HCT116 (cell line): ENCODE results near the gene ZNF787. TPM values are rescaled to one million over a fixed set of nuclear protein-coding genes. Genes with fewer than 3 reads are reported as not detected.

ENCODE experiments used
- ATAC-seq: fragments of 200-7000 bp; cut with Tn5 transposase; 2 replicates; pipeline ENCODE4 v1.9.1; 2020; ENCODE audit warnings: mild to moderate bottlenecking, moderate library complexity
- BruUV-seq: library from RNA; stranded (reverse); fragments of 400-500 nt; replicated peaks from 2 replicates; lab custom pipeline; 2021; lab: Mats Ljungman, UMichigan
- CTCF ChIA-PET: fragments of 300-600 bp; sonication (Branson Sonifier 250); formaldehyde crosslinking; loops from one replicate; lab custom pipeline; 2021; ENCODE audit warnings: antibody characterized with exemption; lab: Charles Lee
- POLR2A ChIA-PET: fragments of 300-600, 350-600 bp; sonication (Branson Sonifier 250); formaldehyde crosslinking; loops from one replicate; lab custom pipeline; 2021; ENCODE audit warnings: antibody characterized with exemption; lab: Charles Lee
- RAD21 ChIA-PET, 2 experiments: fragments of 300-600 bp; sonication (Branson Sonifier 250); formaldehyde crosslinking; loops; one replicate each; lab custom pipeline; 2023; ENCODE audit warnings: low total read pairs in 2 of 2; ENCODE audit not compliant: uncharacterized antibody in 2 of 2, unreplicated experiment in 2 of 2, low non-redundant PET in 1 of 2; lab: Charles Lee
- DNase-seq: peaks from one replicate; pipeline ENCODE4 v3.0.0-alpha.2; 2010; ENCODE audit warnings: low read depth, low spot score
- H2AFZ ChIP-seq: fragments of 200-600 bp; shearing (Covaris generic), sonication (generic); 2 replicates; pipeline ENCODE4 v1.6.1; 2017; ENCODE audit warnings: low read depth, mixed run types, mixed read lengths, antibody characterized with exemption, low read length; ENCODE audit not compliant: poor library complexity, severe bottlenecking
- H3K27ac ChIP-seq: 2 replicates; pipeline ENCODE4 v1.5.1; 2012; ENCODE audit warnings: low read depth, low read length
- H3K27me3 ChIP-seq: fragments of 200-600 bp; sonication (generic); 2 replicates; pipeline ENCODE4 v1.6.1; 2016; ENCODE audit warnings: mixed run types, low read length, mixed read lengths; ENCODE audit not compliant: insufficient read depth
- H3K36me3 ChIP-seq, 2 experiments: fragments of 200-500 bp in 1 of 2; fragments of 200-600 bp in 1 of 2; sonication (Bioruptor generic) in 1 of 2; sonication (generic) in 1 of 2; 2 replicates each; pipeline versions ENCODE4 v1.5.1 to v1.6.1; 2014 to 2016; ENCODE audit warnings: low read length in 2 of 2, inconsistent platforms in 1 of 2, mixed read lengths in 1 of 2, mixed run types in 1 of 2; ENCODE audit not compliant: insufficient read depth in 2 of 2, control insufficient read depth in 1 of 2
- H3K4me1 ChIP-seq, 2 experiments: fragments of 200-600 bp in 1 of 2; sonication (generic) in 1 of 2; 2 replicates each; pipeline versions ENCODE4 v1.5.1 to v1.6.1; 2012 to 2017; ENCODE audit warnings: low read length in 2 of 2, inconsistent platforms in 1 of 2, mild to moderate bottlenecking in 1 of 2, mixed read lengths in 1 of 2, mixed run types in 1 of 2, moderate library complexity in 1 of 2; ENCODE audit not compliant: insufficient read depth in 2 of 2, control insufficient read depth in 1 of 2
- H3K4me2 ChIP-seq: fragments of 200-600 bp; sonication (generic); 2 replicates; pipeline ENCODE4 v1.6.1; 2017; ENCODE audit warnings: mixed run types, low read length, mixed read lengths
- H3K4me3 ChIP-seq, 2 experiments: fragments of 200-600 bp in 1 of 2; sonication (generic) in 1 of 2; replicated peaks in 1 of 2; 2 replicates each; pipeline ENCODE4 v1.5.1; 2011 to 2016; ENCODE audit warnings: low read length in 2 of 2, control low read depth in 1 of 2, low read depth in 1 of 2, mild to moderate bottlenecking in 1 of 2, mixed read lengths in 1 of 2, mixed run types in 1 of 2
- H3K79me2 ChIP-seq: fragments of 200-600 bp; sonication (generic); 2 replicates; pipeline ENCODE4 v1.6.1; 2017; ENCODE audit warnings: mild to moderate bottlenecking, mixed run types, low read length, moderate library complexity, mixed read lengths; ENCODE audit not compliant: insufficient read depth
- H3K9ac ChIP-seq: fragments of 200-600 bp; sonication (generic); 2 replicates; pipeline ENCODE4 v1.6.1; 2016; ENCODE audit warnings: low read length, mixed read lengths
- H3K9me2 ChIP-seq: fragments of 200-600 bp; sonication (generic), shearing (Covaris generic); 2 replicates; pipeline ENCODE4 v1.6.1; 2017; ENCODE audit warnings: mixed run types, mild to moderate bottlenecking, moderate library complexity; ENCODE audit not compliant: insufficient read depth
- H3K9me3 ChIP-seq, 2 experiments: fragments of 200-500 bp in 1 of 2; fragments of 200-600 bp in 1 of 2; sonication (Bioruptor generic) in 1 of 2; sonication (generic) in 1 of 2; 2 replicates each; pipeline ENCODE4 v1.6.1; 2014 to 2017; ENCODE audit warnings: low read length in 2 of 2, mixed read lengths in 2 of 2, inconsistent platforms in 1 of 2, low read depth in 1 of 2, mild to moderate bottlenecking in 1 of 2, mixed run types in 1 of 2, moderate library complexity in 1 of 2; ENCODE audit not compliant: control insufficient read depth in 1 of 2, insufficient read depth in 1 of 2
- H4K20me1 ChIP-seq: fragments of 200-600 bp; sonication (generic), shearing (Covaris generic); 2 replicates; pipeline ENCODE4 v1.6.1; 2017; ENCODE audit warnings: mixed run types, mild to moderate bottlenecking, moderate library complexity; ENCODE audit not compliant: insufficient read depth
- CBX3 ChIP-seq: IDR thresholded peaks from 2 replicates; pipeline ENCODE4 v1.6.1; 2012; ENCODE audit warnings: low read depth
- EGR1 ChIP-seq: IDR thresholded peaks from 2 replicates; pipeline ENCODE4 v1.6.1; 2012; ENCODE audit warnings: low read depth
- FOSL1 ChIP-seq: IDR thresholded peaks from 2 replicates; pipeline ENCODE4 v1.6.1; 2012; ENCODE audit warnings: low read depth
- POLR2A ChIP-seq: IDR thresholded peaks from 2 replicates; pipeline ENCODE4 v1.7.0; 2011; ENCODE audit warnings: borderline replicate concordance; ENCODE audit not compliant: insufficient read depth, insufficient read length; ENCODE audit errors: extremely low read depth
- REST ChIP-seq: IDR thresholded peaks from 2 replicates; pipeline ENCODE4 v1.6.1; 2012; ENCODE audit warnings: low read depth
- SIN3A ChIP-seq: IDR thresholded peaks from 2 replicates; pipeline ENCODE4 v1.6.1; 2012; ENCODE audit warnings: low read depth
- intact Hi-C: fragments of 100-400 bp; cut with micrococcal nuclease; formaldehyde crosslinking; loops from 2 replicates; pipeline ENCODE4 v1.10.0; 2022
- total RNA-seq: library from RNA; stranded (reverse); gene quantifications from one replicate; pipeline ENCODE4 v1.2.1, GENCODE V29; 2021; ENCODE audit not compliant: unreplicated experiment

Gene ZNF787
- total RNA-seq, 1 experiment from 2014 or later, result 40.3 TPM

DNA sequence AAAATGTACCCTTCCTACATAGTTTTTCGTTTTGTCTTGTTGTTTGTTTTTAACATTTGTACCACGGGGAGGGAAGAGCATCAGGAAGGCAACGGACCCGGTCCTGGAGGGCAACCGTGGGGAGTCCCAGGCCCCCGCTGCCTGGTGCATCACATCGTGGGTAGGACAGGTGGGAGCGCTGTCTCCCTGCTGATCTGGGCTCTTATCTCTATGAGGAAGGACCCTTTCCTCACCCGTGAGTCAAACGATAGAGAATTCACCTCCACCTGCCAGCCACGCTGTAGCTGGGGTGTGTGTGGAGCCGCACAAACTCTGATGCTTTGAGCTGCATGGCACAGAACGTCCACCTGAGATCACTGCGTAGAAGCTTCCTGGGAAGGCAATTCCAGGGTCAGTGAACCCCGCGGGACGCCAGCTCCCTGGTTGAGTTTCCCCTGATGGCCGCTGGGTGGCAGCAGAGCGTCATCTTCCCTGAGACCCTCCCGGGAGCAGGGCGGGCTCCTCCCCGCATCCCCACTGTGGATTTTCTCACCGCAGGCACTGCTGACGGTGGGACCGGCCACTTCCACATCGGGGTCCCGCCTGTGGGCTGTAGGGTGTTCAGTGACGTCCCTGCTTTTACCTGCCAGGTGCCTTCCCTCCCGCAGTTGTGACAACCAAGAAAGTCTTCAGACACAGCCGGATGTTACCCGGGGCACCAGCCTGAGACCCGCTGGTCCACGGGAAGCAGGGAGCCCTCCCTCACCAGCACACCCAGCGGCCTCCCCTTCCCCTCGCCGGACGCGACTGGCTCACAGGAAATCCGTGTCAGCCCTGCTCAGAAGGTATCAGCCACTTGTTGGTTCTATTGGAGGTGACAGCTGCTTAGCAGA is 54.7 kb downstream of the ZNF787 start (continued):
- no peak for TF ChIP-seq FOSL1
- TF ChIP-seq SIN3A, result no peak
- TF ChIP-seq POLR2A, result no peak

GRCh38 chr19:56053596-56053995 is 67.5 kb downstream of the ZNF787 start:
- Histone ChIP-seq H3K9ac (no peak overlapping the region), H3K4me2 (no peak overlapping the region), H3K9me2 (no peaks in the 10 kb centered on the region), H3K27ac (no peak overlapping the region), H3K9me3 (no peaks in the 10 kb centered on the region), H4K20me1 (no peaks in the 10 kb centered on the region), H2AFZ (no peak overlapping the region), H3K27me3 (peaks cover 22% of the 10 kb centered on the region; the same call in 1 of the 2 replicates), H3K4me3 (no peak overlapping the region), H3K4me1 (no peaks in the 10 kb centered on the region), H3K36me3 (no peaks in the 10 kb centered on the region), H3K79me2 (no peaks in the 10 kb centered on the region)
- no TSS peak for BruUV-seq
- intact Hi-C loops, result no loop called here
- no peak for TF ChIP-seq FOSL1
- no peak for TF ChIP-seq REST
- TF ChIP-seq EGR1, result no peak
- no peak for TF ChIP-seq CBX3
- ATAC-seq, result no peak
- POLR2A ChIA-PET, result no interaction called here
- RAD21 ChIA-PET, result no interaction called here
- no peak for DNase-seq
- CTCF ChIA-PET, result no interaction called here

Other genes with a start within 250 kb of the ZNF787 start
- not detected for gene NLRP13, start 189.0 kb downstream of the ZNF787 start, total RNA-seq
- gene NLRP8, start 173.5 kb downstream of the ZNF787 start, total RNA-seq, result not detected
- gene NLRP5, start 134.5 kb downstream of the ZNF787 start, total RNA-seq, result 0.30 TPM
- gene ZNF444, start 20.0 kb upstream of the ZNF787 start, total RNA-seq, result 31.7 TPM
- not detected for gene GALP, start 54.7 kb upstream of the ZNF787 start, total RNA-seq
- gene ZSCAN5B, start 76.5 kb upstream of the ZNF787 start, total RNA-seq, result not detected
- gene ZSCAN5C, start 81.0 kb upstream of the ZNF787 start, total RNA-seq, result not detected
- gene EDDM13, start 151.5 kb upstream of the ZNF787 start, total RNA-seq, result not detected
- gene ZSCAN5A, start 193.5 kb upstream of the ZNF787 start, total RNA-seq, result 9.2 TPM